HepG2 (cell line): ENCODE data around the gene HNRNPUL2. TPM values are rescaled to one million over a fixed set of nuclear protein-coding genes. Genes with fewer than 3 reads are reported as not detected.

ENCODE experiments used
- CBX2 ChIP-seq, 2 experiments: fragments of 200-600 bp in 1 of 2; sonication (generic); formaldehyde crosslinking in 1 of 2; IDR thresholded peaks; 2 replicates each; pipeline versions ENCODE4 v1.7.0 to v1.8.1; 2018 to 2022; ENCODE audit warnings: low read depth in 2 of 2, low read length in 1 of 2, mild to moderate bottlenecking in 1 of 2, missing genetic modification reagents in 1 of 2
- FOXJ3 ChIP-seq: sonication (generic); formaldehyde crosslinking; IDR thresholded peaks from 2 replicates; pipeline ENCODE4 v1.4.0; 2020; ENCODE audit warnings: missing genetic modification reagents, mild to moderate bottlenecking, borderline replicate concordance
- GTF3A ChIP-seq: sonication (generic); formaldehyde crosslinking; conservative IDR thresholded peaks from 2 replicates; pipeline ENCODE4 v1.4.0; 2020; ENCODE audit warnings: mild to moderate bottlenecking, missing genetic modification reagents
- KLF9 ChIP-seq: IDR thresholded peaks from 2 replicates; pipeline ENCODE4 v1.6.1; 2016; ENCODE audit warnings: low read depth
- MEIS2 ChIP-seq: sonication (generic); formaldehyde crosslinking; IDR thresholded peaks from 2 replicates; pipeline ENCODE4 v1.9.0; 2021; ENCODE audit warnings: mild to moderate bottlenecking, missing genetic modification reagents
- NFKB2 ChIP-seq: sonication (generic); formaldehyde crosslinking; IDR thresholded peaks from 2 replicates; pipeline ENCODE4 v1.4.0; 2020; ENCODE audit warnings: missing genetic modification reagents, borderline replicate concordance
- PRMT3 ChIP-seq: sonication (generic); formaldehyde crosslinking; IDR thresholded peaks from 2 replicates; pipeline ENCODE4 v1.8.1; 2022; ENCODE audit warnings: low read depth, mild to moderate bottlenecking, moderate library complexity, missing genetic modification reagents, borderline replicate concordance
- SP4 ChIP-seq: sonication (generic); formaldehyde crosslinking; IDR thresholded peaks from 2 replicates; pipeline ENCODE4 v1.8.1; 2023; ENCODE audit warnings: mild to moderate bottlenecking, missing genetic modification reagents
- SRSF1 ChIP-seq: fragments of 200-400 bp; formaldehyde crosslinking; optimal IDR thresholded peaks from 2 replicates; pipeline ENCODE3; 2017; ENCODE audit warnings: mild to moderate bottlenecking, low read depth, low read length, moderate library complexity
- ZMYM4 ChIP-seq: sonication (generic); formaldehyde crosslinking; IDR thresholded peaks from 2 replicates; pipeline ENCODE4 v1.8.1; 2023; ENCODE audit warnings: mild to moderate bottlenecking, missing genetic modification reagents
- ZNF660 ChIP-seq: sonication (generic); formaldehyde crosslinking; IDR thresholded peaks from 2 replicates; pipeline ENCODE4 v1.5.1; 2020; ENCODE audit warnings: mild to moderate bottlenecking, low read depth, missing genetic modification reagents, borderline replicate concordance
- ZNF674 ChIP-seq: sonication (generic); formaldehyde crosslinking; IDR thresholded peaks from 2 replicates; pipeline ENCODE4 v1.5.0; 2020; ENCODE audit warnings: low read depth, mild to moderate bottlenecking, missing genetic modification reagents
- ZNF678 ChIP-seq: sonication (generic); formaldehyde crosslinking; IDR thresholded peaks from 2 replicates; pipeline ENCODE4 v1.4.0; 2020; ENCODE audit warnings: mild to moderate bottlenecking, missing genetic modification reagents
- ZNF83 ChIP-seq: sonication (generic); formaldehyde crosslinking; IDR thresholded peaks from 2 replicates; pipeline ENCODE4 v1.4.0; 2020; ENCODE audit warnings: missing genetic modification reagents, mild to moderate bottlenecking, borderline replicate concordance
- ZSCAN9 ChIP-seq: IDR thresholded peaks from 2 replicates; pipeline ENCODE4 v1.6.1; 2016; ENCODE audit warnings: borderline replicate concordance
- polyA plus RNA-seq, 8 experiments: library from polyadenylated mRNA; depleted of rRNA in 3 of 8; stranded (reverse) in 7 of 8; unstranded in 1 of 8; fragments of >200 nt; fragmentation: Illumina TruSeq in 4 of 8; extraction: Trizol in 4 of 8; gene quantifications; 2 replicates each; pipeline versions ENCODE4 v1.2.1 to v1.2.3, GENCODE V29; 2011 to 2016; ENCODE audit warnings: low read depth in 4 of 8, missing spikeins in 1 of 8, mixed read lengths in 1 of 8; ENCODE audit not compliant: insufficient read depth in 1 of 8
- total RNA-seq, 5 experiments: library from RNA; depleted of rRNA; stranded (reverse); fragments of >200 nt; fragmentation: Illumina TruSeq; extraction: Trizol; gene quantifications; 2 replicates each; pipeline ENCODE4 v1.2.3, GENCODE V29; 2016; ENCODE audit warnings: low read depth in 1 of 5
- TF ChIP-seq, protein P1 (sequence below): sonication (generic); formaldehyde crosslinking; IDR thresholded peaks from 2 replicates; pipeline ENCODE4; 2020; ENCODE audit warnings: missing genetic modification reagents, mild to moderate bottlenecking, borderline replicate concordance
- TF ChIP-seq, protein P2 (sequence below), 2 experiments: fragments of 450-650 bp in 1 of 2; sonication (generic) in 1 of 2; formaldehyde crosslinking; IDR thresholded peaks; 2 replicates each; pipeline versions ENCODE4 v1.5.0 to v1.8.0; 2020 to 2022; ENCODE audit warnings: mild to moderate bottlenecking in 1 of 2, missing genetic modification reagents in 1 of 2
- TF ChIP-seq, protein P3 (sequence below): IDR thresholded peaks from 2 replicates; pipeline ENCODE4 v1.6.1; 2018; ENCODE audit warnings: missing genetic modification reagents, mild to moderate bottlenecking, missing compliant biosample characterization
- TF ChIP-seq, protein P4 (sequence below): IDR thresholded peaks from 2 replicates; pipeline ENCODE4 v1.6.1; 2016
- TF ChIP-seq, protein P5 (sequence below): sonication (generic); formaldehyde crosslinking; IDR thresholded peaks from 2 replicates; pipeline ENCODE4 v1.4.0; 2020; ENCODE audit warnings: missing genetic modification reagents

Gene HNRNPUL2
- total and polyA plus RNA-seq, 2 of the 13 experiments (the other 11 are each of a cell fraction or from before 2014, with no cell fraction given): 8.4 to 9.6 TPM

DNA sequence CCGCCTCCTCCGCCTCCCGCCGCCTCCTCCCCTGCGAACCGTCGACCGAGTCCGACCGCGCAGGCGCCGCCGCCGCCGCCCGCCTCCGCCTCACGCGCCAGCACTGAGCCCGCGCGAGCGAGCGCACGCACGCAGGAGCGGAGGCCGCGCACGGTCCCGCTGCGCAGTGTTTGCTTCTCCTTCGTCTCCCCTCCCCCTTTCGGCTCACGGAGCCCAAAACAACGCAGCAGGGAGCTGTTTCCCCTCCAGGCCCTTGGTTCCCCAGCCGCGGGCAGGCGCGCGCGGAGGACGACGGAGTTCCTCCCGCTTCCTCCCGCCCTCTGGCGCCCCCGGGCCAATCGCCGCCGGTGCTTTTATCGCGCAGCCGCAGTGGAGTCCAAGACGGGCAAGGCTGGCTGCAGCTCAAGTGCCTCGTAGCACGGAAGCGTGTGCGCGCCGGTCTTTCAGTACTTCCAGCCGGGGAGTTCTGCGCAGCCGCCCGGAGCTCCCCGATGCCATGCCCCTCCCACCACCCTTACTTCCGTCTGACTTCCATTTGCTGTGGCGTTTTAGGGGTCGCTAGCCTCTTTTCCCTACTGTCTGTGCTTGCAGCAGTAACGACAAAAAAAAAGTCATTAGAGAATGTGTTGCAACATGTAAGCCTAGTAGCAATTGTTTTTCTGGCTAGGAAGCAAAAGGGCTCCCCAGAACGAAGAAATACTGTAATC, at the start of gene HNRNPUL2 (continued):
- TF ChIP-seq, protein P1, sequence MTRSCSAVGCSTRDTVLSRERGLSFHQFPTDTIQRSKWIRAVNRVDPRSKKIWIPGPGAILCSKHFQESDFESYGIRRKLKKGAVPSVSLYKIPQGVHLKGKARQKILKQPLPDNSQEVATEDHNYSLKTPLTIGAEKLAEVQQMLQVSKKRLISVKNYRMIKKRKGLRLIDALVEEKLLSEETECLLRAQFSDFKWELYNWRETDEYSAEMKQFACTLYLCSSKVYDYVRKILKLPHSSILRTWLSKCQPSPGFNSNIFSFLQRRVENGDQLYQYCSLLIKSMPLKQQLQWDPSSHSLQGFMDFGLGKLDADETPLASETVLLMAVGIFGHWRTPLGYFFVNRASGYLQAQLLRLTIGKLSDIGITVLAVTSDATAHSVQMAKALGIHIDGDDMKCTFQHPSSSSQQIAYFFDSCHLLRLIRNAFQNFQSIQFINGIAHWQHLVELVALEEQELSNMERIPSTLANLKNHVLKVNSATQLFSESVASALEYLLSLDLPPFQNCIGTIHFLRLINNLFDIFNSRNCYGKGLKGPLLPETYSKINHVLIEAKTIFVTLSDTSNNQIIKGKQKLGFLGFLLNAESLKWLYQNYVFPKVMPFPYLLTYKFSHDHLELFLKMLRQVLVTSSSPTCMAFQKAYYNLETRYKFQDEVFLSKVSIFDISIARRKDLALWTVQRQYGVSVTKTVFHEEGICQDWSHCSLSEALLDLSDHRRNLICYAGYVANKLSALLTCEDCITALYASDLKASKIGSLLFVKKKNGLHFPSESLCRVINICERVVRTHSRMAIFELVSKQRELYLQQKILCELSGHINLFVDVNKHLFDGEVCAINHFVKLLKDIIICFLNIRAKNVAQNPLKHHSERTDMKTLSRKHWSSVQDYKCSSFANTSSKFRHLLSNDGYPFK: peak; percentile 30; the same call in 1 of the 2 replicates
- TF ChIP-seq ZNF83 (no peak), NFKB2 (CRISPR knock-in tag) (peak; percentile 94; the same call in 1 of the 2 replicates), SRSF1 (no peak), CBX2 (IDR thresholded peaks at IDR 0.05; ENCODE audit: low read depth, low read length) (no peak), CBX2 (CRISPR knock-in tag; IDR thresholded peaks at IDR 0.05; ENCODE audit: low read depth) (no peak), ZSCAN9 (peak; percentile 84), ZMYM4 (peak; percentile 84), FOXJ3 (CRISPR knock-in tag) (peak; percentile 42), ZNF660 (CRISPR knock-in tag) (no peak), PRMT3 (CRISPR knock-in tag) (peak; percentile 68; the same call in 1 of the 2 replicates), ZNF674 (CRISPR knock-in tag) (no peak; the same call in 1 of the 2 replicates), SP4 (CRISPR knock-in tag) (peak; percentile 93), ZNF678 (CRISPR knock-in tag) (peak; percentile 78; the same call in 1 of the 2 replicates), KLF9 (CRISPR knock-in tag) (peak; percentile 52; the same call in 1 of the 2 replicates), MEIS2 (CRISPR knock-in tag) (peak; percentile 89), GTF3A (peak; percentile 67; the same call in 1 of the 2 replicates)
- TF ChIP-seq, protein P2, sequence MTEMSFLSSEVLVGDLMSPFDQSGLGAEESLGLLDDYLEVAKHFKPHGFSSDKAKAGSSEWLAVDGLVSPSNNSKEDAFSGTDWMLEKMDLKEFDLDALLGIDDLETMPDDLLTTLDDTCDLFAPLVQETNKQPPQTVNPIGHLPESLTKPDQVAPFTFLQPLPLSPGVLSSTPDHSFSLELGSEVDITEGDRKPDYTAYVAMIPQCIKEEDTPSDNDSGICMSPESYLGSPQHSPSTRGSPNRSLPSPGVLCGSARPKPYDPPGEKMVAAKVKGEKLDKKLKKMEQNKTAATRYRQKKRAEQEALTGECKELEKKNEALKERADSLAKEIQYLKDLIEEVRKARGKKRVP (CRISPR knock-in tag; IDR thresholded peaks at IDR 0.05): 0 out of 4 replicates have a peak, but pooled peaks of 1 of the 2 experiments have one; percentile 1
- TF ChIP-seq, protein P3, sequence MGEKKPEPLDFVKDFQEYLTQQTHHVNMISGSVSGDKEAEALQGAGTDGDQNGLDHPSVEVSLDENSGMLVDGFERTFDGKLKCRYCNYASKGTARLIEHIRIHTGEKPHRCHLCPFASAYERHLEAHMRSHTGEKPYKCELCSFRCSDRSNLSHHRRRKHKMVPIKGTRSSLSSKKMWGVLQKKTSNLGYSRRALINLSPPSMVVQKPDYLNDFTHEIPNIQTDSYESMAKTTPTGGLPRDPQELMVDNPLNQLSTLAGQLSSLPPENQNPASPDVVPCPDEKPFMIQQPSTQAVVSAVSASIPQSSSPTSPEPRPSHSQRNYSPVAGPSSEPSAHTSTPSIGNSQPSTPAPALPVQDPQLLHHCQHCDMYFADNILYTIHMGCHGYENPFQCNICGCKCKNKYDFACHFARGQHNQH (CRISPR knock-in tag): peak; percentile 59; the same call in 1 of the 2 replicates
- TF ChIP-seq, protein P4, sequence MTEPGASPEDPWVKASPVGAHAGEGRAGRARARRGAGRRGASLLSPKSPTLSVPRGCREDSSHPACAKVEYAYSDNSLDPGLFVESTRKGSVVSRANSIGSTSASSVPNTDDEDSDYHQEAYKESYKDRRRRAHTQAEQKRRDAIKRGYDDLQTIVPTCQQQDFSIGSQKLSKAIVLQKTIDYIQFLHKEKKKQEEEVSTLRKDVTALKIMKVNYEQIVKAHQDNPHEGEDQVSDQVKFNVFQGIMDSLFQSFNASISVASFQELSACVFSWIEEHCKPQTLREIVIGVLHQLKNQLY (CRISPR knock-in tag): no peak
- TF ChIP-seq, protein P5, sequence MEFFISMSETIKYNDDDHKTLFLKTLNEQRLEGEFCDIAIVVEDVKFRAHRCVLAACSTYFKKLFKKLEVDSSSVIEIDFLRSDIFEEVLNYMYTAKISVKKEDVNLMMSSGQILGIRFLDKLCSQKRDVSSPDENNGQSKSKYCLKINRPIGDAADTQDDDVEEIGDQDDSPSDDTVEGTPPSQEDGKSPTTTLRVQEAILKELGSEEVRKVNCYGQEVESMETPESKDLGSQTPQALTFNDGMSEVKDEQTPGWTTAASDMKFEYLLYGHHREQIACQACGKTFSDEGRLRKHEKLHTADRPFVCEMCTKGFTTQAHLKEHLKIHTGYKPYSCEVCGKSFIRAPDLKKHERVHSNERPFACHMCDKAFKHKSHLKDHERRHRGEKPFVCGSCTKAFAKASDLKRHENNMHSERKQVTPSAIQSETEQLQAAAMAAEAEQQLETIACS: peak; percentile 91
